PC-3 (cell line): Measurements from ENCODE around the gene HOXB1.

Experiments
- CTCF ChIP-seq: fragments of 300-600 bp; sonication (generic); conservative IDR thresholded peaks from 2 replicates; pipeline ENCODE4 v1.5.1; 2017; ENCODE audit warnings: antibody characterized with exemption, low read depth, mild to moderate bottlenecking, low read length
- EZH2 ChIP-seq: fragments of 300-600 bp; sonication (generic); IDR thresholded peaks from one replicate; pipeline ENCODE4 v1.6.1; 2017; ENCODE audit warnings: antibody characterized with exemption, mild to moderate bottlenecking, low read length; ENCODE audit not compliant: unreplicated experiment

DNA sequence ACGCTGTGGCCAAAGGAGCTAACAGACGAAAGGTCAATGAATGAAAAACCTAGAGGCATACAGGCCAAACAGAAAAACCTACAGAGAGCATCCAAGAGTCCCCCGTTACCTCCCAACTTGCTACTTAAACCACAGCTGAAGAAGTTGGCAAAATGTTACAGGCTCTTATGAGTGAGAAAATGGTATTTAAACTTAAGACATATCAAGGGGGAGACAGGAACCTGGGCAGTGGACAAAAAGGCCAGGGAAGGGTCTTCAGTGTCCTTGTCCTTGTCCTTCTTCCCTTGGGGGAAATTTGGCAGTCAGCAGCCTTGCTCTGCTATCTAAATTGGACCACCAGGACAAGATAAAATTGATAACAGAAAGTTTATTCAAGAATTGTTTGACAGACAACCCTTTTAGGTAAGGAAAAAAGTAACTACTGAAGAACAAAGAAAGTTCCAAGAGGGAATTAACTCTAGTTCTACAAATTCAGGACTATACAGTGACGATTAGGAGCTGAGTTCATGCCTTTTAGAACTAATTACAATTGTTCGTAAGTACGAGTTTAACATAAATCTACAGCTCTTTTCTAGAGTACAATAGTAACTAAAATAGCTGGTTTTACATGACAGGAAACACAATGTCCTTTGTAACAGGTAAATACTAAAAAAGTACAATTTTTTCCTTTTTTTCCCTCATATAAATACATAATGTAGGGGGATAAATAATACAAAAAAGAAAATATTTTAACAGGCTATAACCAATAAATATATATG, 17.9 kb upstream of the HOXB1 start:
- TF ChIP-seq EZH2: no peak
- TF ChIP-seq CTCF: no peak
